ENCODE measurements around the gene CLDN15.
"Not testable (repeated sequence)": the region's sequence is repeated elsewhere in the genome, so short reads cannot be mapped to it uniquely, and the experiment has no call there.

CLDN15 gene

GRCh38 chr7:101207459-101207858 is 30.1 kb downstream of the CLDN15 start:
- H3K36me3 ChIP-seq (ENCODE audit: insufficient read depth, insufficient read length, low read length), result peaks cover 46% of the 10 kb centered on the region
- no peaks in the 10 kb centered on the region for H3K27me3 ChIP-seq (ENCODE audit: insufficient read depth, insufficient read length)
- H3K4me3 ChIP-seq (ENCODE audit: insufficient read length, low read depth), result no peak overlapping the region
- no peaks in the 10 kb centered on the region for H3K9me3 ChIP-seq (ENCODE audit: insufficient read depth, low read length)
- H3K4me1 ChIP-seq (ENCODE audit: insufficient read depth, insufficient read length), result no peaks in the 10 kb centered on the region
- DNase-seq (ENCODE audit: low read depth, low spot score), result no peak
- TF ChIP-seq SUZ12 (IDR thresholded peaks at IDR 0.05; ENCODE audit: extremely low read depth, insufficient read depth, insufficient read length) (no peak), ZNF274 (IDR thresholded peaks at IDR 0.05; ENCODE audit: low read depth, low read length) (no peak), YY1 (IDR thresholded peaks at IDR 0.05; ENCODE audit: insufficient read depth, insufficient read length) (no peak)
- H3K9ac ChIP-seq (ENCODE audit: insufficient read length, low read depth), result no peak overlapping the region

GRCh38 chr7:101206665-101207042 is 30.9 kb downstream of the CLDN15 start:
- no peak for TF ChIP-seq YY1 (IDR thresholded peaks at IDR 0.05; ENCODE audit: insufficient read depth, insufficient read length)
- no peak overlapping the region for H3K4me3 ChIP-seq (ENCODE audit: insufficient read length, low read depth)
- no peaks in the 10 kb centered on the region for H3K4me1 ChIP-seq (ENCODE audit: insufficient read depth, insufficient read length)
- H3K36me3 ChIP-seq (ENCODE audit: insufficient read depth, insufficient read length, low read length), result peaks cover 38% of the 10 kb centered on the region
- no peak for DNase-seq (ENCODE audit: low read depth, low spot score)
- H3K27me3 ChIP-seq (ENCODE audit: insufficient read depth, insufficient read length), result no peaks in the 10 kb centered on the region
- no peak overlapping the region for H3K9ac ChIP-seq (ENCODE audit: insufficient read length, low read depth)
- no peaks in the 10 kb centered on the region for H3K9me3 ChIP-seq (ENCODE audit: insufficient read depth, low read length)

DNA sequence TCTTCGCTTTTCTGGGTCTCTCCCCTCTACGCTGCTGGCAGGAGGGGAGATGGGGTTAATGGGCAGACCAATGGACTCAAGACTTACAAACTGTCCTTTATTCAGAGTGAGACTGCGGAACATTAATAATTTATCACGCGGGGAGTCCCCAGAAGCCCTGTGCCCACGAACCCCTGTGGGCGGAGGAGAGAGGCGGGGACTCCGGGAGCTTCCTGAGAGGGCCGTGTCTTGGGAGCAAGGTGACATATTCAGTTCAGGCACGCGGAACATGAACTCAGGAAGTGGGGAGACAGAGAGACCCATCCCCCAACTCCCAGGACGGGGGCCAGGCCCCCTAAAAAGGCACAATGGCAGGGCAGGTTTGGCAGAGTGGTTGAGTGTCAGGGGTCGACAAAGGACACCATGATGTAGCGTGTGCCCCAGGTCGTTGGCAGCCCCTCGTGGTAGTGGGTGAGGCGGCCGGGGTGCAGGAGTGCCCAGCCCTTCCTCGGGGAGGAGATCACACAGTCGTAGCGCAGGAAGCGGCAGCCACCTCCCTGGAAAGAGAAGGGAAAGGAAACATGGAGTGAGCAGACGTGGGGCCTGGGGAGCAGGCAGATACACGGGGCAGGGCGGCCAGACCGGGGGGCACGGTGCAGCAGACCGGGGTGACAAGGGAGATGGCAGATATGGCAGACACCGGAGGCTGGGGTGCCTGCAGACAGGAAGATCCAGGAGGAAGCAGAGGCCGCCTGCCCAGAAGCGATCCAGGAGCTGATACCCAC is 31.5 kb downstream of the CLDN15 start:
- Histone ChIP-seq H3K4me1 (ENCODE audit: insufficient read depth, insufficient read length) (no peaks in the 10 kb centered on the region), H3K9ac (ENCODE audit: insufficient read length, low read depth) (no peak overlapping the region), H3K27me3 (ENCODE audit: insufficient read depth, insufficient read length) (no peaks in the 10 kb centered on the region), H3K4me3 (ENCODE audit: insufficient read length, low read depth) (no peak overlapping the region), H3K36me3 (ENCODE audit: insufficient read depth, insufficient read length, low read length) (peaks cover 32% of the 10 kb centered on the region), H3K9me3 (ENCODE audit: insufficient read depth, low read length) (no peaks in the 10 kb centered on the region)
- TF ChIP-seq YY1 (IDR thresholded peaks at IDR 0.05; ENCODE audit: insufficient read depth, insufficient read length), result no peak
- TF ChIP-seq ZNF274 (IDR thresholded peaks at IDR 0.05; ENCODE audit: low read depth, low read length), result no peak
- no peak for TF ChIP-seq SUZ12 (IDR thresholded peaks at IDR 0.05; ENCODE audit: extremely low read depth, insufficient read depth, insufficient read length)
- DNase-seq (ENCODE audit: low read depth, low spot score), result no peak

DNA sequence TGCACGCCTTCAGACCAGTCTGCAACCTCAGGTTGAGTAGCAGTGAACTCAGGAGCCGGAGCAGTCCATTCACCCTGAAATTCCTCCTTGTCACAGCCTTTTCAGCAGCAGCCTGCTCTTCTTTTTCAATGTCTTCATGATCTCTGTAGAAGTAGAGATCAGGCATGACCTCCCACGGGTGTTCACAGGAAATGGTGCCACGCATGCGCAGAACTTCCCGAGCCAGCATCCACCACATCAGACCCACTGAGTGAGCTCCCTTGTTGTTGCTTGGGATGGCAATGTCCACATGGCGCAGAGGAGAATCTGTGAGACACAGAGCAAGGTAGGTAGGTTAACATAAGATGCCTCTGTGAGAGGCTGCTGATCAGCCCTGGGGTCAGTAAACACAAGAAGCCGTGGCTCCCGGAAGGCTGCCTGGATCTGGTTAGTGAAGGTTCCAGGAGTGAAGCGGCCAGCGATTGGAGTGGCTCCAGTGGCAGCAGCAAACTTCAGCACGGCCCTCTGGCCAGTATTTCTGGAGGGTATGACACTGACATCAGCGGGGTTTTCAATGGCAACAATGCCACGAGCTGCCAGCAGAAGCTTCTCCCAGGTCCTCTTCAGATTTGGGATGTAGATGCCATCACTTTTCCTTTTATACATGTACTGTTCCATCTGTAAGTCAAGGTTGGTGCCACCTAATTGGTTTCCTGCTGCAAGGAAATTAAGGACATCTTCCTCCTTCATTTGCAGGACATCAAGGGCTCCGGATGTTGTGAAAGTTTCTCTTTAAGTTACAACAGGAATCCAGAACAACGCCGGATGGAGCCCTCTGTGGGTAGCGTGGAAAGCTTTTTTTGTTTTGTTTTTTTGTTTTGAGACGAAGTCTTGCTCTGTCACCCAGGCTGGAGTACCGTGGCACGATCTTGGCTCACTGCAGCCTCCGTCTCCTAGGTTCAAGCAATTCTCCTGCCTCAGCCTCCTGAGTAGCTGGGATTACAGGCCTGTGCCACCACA is 33.6 kb downstream of the CLDN15 start:
- not testable (repeated sequence) for H3K9ac ChIP-seq (ENCODE audit: insufficient read length, low read depth); DNase-seq (ENCODE audit: low read depth, low spot score); H3K9me3 ChIP-seq (ENCODE audit: insufficient read depth, low read length); H3K4me3 ChIP-seq (ENCODE audit: insufficient read length, low read depth); H3K4me1 ChIP-seq (ENCODE audit: insufficient read depth, insufficient read length); H3K27me3 ChIP-seq (ENCODE audit: insufficient read depth, insufficient read length)
- peaks cover 16% of the 10 kb centered on the region for H3K36me3 ChIP-seq (ENCODE audit: insufficient read depth, insufficient read length, low read length)

DNA sequence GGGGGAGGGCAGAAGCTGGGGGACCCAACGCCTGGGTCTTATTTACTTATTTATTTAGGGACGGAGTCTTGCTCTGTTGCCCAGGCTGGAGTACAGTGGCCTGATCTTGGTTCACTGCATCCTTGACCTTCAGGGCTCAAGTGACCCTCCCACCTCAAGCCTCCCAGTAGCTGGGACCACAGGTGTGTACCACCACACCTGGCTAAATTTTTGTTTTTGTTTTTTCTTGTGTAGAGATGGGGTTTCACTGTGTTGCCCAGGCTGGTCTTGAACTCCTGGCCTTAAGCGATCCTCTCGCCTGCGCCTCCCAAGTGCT is 35.0 kb downstream of the CLDN15 start:
- H3K9ac ChIP-seq (ENCODE audit: insufficient read length, low read depth), result no peak overlapping the region

DNA sequence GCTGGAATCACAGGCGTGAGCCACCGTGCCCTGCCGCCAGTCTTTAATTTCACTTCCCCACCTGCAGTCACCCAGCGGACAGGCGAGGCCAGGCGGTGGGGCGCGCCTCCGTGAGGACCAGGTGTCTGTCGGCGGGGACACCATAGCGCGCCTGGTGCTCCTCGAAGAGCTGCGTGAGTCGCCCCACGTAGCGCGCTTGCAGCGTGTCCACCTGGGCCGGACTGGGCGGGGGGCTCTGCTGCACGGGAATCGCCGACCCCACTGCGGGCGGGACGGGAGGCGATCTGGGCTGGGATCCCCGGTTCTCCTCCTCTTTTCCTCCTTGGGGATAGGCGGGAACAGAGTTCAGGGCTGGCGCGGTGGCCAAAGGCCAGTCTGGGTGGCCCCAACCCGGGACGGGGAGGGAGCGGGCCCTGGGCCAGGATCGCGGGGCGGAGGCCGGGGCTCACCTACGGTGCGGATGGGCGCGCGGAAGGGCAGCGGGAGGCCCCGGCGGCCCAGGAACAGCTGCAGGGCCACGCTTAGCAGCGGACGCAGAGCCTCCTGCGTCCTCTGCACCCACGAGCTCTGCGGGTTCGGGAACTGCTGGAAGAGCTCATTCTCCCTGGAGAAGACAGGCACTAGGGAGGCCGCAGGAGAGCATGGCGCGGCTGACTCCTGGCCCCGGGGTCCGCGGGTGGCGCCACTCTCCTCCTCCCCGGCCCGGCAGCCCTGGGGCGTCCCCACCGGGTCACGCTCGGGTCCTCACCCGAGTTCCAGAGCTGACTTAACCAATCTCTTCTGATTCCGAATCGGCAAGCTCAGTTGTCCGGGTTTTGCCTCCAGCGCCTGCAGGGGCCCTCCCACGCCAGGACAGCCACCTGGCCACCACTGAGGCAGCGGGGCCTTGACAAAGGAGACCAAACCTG is 35.7 kb downstream of the CLDN15 start:
- DNase-seq (ENCODE audit: low read depth, low spot score), result no peak

More for the DNA sequence above, 35.0 kb downstream of the CLDN15 start:
- DNase-seq (ENCODE audit: low read depth, low spot score), result no peak
- peaks cover 2% of the 10 kb centered on the region for H3K4me1 ChIP-seq (ENCODE audit: insufficient read depth, insufficient read length)
- H3K9me3 ChIP-seq (ENCODE audit: insufficient read depth, low read length), result no peaks in the 10 kb centered on the region
- no peak for TF ChIP-seq SUZ12 (IDR thresholded peaks at IDR 0.05; ENCODE audit: extremely low read depth, insufficient read depth, insufficient read length)
- no peak for TF ChIP-seq ZNF274 (IDR thresholded peaks at IDR 0.05; ENCODE audit: low read depth, low read length)
- TF ChIP-seq YY1 (IDR thresholded peaks at IDR 0.05; ENCODE audit: insufficient read depth, insufficient read length), result no peak
- H3K27me3 ChIP-seq (ENCODE audit: insufficient read depth, insufficient read length), result no peaks in the 10 kb centered on the region
- H3K4me3 ChIP-seq (ENCODE audit: insufficient read length, low read depth), result no peak overlapping the region
- peaks cover 10% of the 10 kb centered on the region for H3K36me3 ChIP-seq (ENCODE audit: insufficient read depth, insufficient read length, low read length)

More for the DNA sequence above, 35.7 kb downstream of the CLDN15 start:
- H3K9me3 ChIP-seq (ENCODE audit: insufficient read depth, low read length), result no peaks in the 10 kb centered on the region
- peaks cover 10% of the 10 kb centered on the region for H3K36me3 ChIP-seq (ENCODE audit: insufficient read depth, insufficient read length, low read length)
- H3K4me3 ChIP-seq (ENCODE audit: insufficient read length, low read depth), result no peak overlapping the region
- peaks cover 2% of the 10 kb centered on the region for H3K4me1 ChIP-seq (ENCODE audit: insufficient read depth, insufficient read length)
- no peak overlapping the region for H3K9ac ChIP-seq (ENCODE audit: insufficient read length, low read depth)
- TF ChIP-seq ZNF274 (IDR thresholded peaks at IDR 0.05; ENCODE audit: low read depth, low read length) (no peak), YY1 (IDR thresholded peaks at IDR 0.05; ENCODE audit: insufficient read depth, insufficient read length) (no peak), SUZ12 (IDR thresholded peaks at IDR 0.05; ENCODE audit: extremely low read depth, insufficient read depth, insufficient read length) (no peak)
- H3K27me3 ChIP-seq (ENCODE audit: insufficient read depth, insufficient read length), result no peaks in the 10 kb centered on the region
